NT2/D1 (cell line): Measurements from ENCODE around the gene CAPRIN2.

ENCODE experiments used
- SUZ12 ChIP-seq: IDR thresholded peaks from 2 replicates; pipeline ENCODE4 v1.6.1; 2011; ENCODE audit not compliant: insufficient read length, insufficient read depth; ENCODE audit errors: extremely low read depth
- YY1 ChIP-seq: IDR thresholded peaks from 2 replicates; pipeline ENCODE4 v1.6.1; 2011; ENCODE audit not compliant: insufficient read length, insufficient read depth
- ZNF274 ChIP-seq: IDR thresholded peaks from 2 replicates; pipeline ENCODE4 v1.6.1; 2011; ENCODE audit warnings: mild to moderate bottlenecking, low read depth, low read length

DNA sequence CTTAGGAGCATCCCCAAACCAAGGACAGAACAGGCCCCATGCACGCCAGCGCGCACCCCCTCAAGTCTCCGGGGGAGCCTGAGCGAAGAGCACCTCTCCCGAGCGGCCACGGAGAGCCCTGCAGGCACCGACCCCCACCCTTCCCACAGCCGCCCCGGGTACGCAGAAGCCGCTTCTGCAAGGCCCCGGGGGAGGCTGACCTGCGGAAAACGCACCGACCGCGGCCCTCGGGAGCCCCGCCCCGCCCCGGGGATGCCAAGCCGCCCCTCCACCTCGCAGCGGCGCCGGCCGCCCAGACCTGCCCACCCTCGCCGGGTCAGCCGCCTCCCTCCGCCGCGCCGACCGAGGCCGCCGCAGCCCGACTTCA lies 385 bp downstream of the CAPRIN2 start:
- TF ChIP-seq SUZ12: no peak
- TF ChIP-seq YY1: no peak
- no peak for TF ChIP-seq ZNF274
